A549 (cell line): ENCODE data around the gene P2RY1. TPM values are rescaled to one million over a fixed set of nuclear protein-coding genes. Genes with fewer than 3 reads are reported as not detected.

Source experiments
- ATAC-seq, 2 experiments: fragments of 200-7000 bp in 1 of 2; fragments of >200 bp in 1 of 2; cut with Nextera tagmentation in 1 of 2; cut with Tn5 transposase in 1 of 2; 3 replicates each; pipeline versions ENCODE4 v1.8.0 to v1.9.1; 2018 to 2020; ENCODE audit warnings: mild to moderate bottlenecking in 1 of 2, moderate library complexity in 1 of 2
- CTCF ChIA-PET: fragments of 300-600 bp; sonication (Branson Sonifier 250); formaldehyde crosslinking; extraction: SDS; loops from one replicate; lab custom pipeline; 2021; ENCODE audit warnings: antibody characterized with exemption, inconsistent platforms; lab: Yijun Ruan, JAX
- POLR2A ChIA-PET: fragments of 350-600 bp; formaldehyde crosslinking; extraction: SDS; loops from one replicate; lab custom pipeline; 2021; ENCODE audit warnings: antibody characterized with exemption, inconsistent platforms; lab: Yijun Ruan, JAX
- DNase-seq, 2 experiments: peaks; one replicate each; pipeline versions ENCODE4 v3.0.0 to v3.0.0-alpha.2; 2011 to 2016; ENCODE audit warnings: low read depth in 1 of 2, low spot score in 1 of 2
- FAIRE-seq: peaks from 2 replicates; lab custom pipeline; 2011; peaks lifted over from hg19 to GRCh38; lab: Jason Lieb, UNC
- H3K27ac ChIP-seq, 2 experiments: fragments of >200 bp; sonication (Bioruptor Twin); formaldehyde crosslinking; 3 replicates each; pipeline ENCODE4 v1.5.1; 2016 to 2017
- H3K4me1 ChIP-seq: fragments of >200 bp; sonication (Bioruptor Twin); formaldehyde crosslinking; 3 replicates; pipeline ENCODE4 v1.6.1; 2016
- H3K4me2 ChIP-seq: fragments of >200 bp; sonication (Bioruptor Twin); formaldehyde crosslinking; 3 replicates; pipeline ENCODE4 v1.6.1; 2016
- H3K4me3 ChIP-seq: fragments of >200 bp; sonication (Bioruptor Twin); formaldehyde crosslinking; 3 replicates; pipeline ENCODE4 v1.5.1; 2016
- H3K9me3 ChIP-seq: fragments of >200 bp; sonication (Bioruptor Twin); formaldehyde crosslinking; 3 replicates; pipeline ENCODE4 v1.6.1; 2016
- BHLHE40 ChIP-seq: IDR thresholded peaks from 2 replicates; pipeline ENCODE4 v1.6.1; 2012; ENCODE audit warnings: low read depth, low read length, inconsistent platforms
- CBX2 ChIP-seq: fragments of 200-600 bp; sonication (generic); IDR thresholded peaks from 2 replicates; pipeline ENCODE4 v1.6.1; 2016; ENCODE audit warnings: low read depth, mild to moderate bottlenecking, borderline replicate concordance
- CBX8 ChIP-seq: fragments of 200-600 bp; sonication (generic); IDR thresholded peaks from 2 replicates; pipeline ENCODE4 v1.6.1; 2016
- CEBPB ChIP-seq, 2 experiments: fragments of >200 bp in 1 of 2; sonication (Bioruptor Twin) in 1 of 2; formaldehyde crosslinking in 1 of 2; IDR thresholded peaks; 2 replicates each; pipeline ENCODE4 v1.6.1; 2012 to 2016
- EHF ChIP-seq: fragments of 250-450 bp; sonication (Bioruptor Pico); IDR thresholded peaks from 2 replicates; pipeline ENCODE4 v1.5.0; 2020; ENCODE audit warnings: mild to moderate bottlenecking
- ESRRA ChIP-seq: fragments of 150-350 bp; IDR thresholded peaks from 2 replicates; pipeline ENCODE4 v1.6.1; 2014; ENCODE audit warnings: mild to moderate bottlenecking, low read length, borderline replicate concordance
- FOSB ChIP-seq: fragments of 250-450 bp; sonication (Bioruptor Pico); IDR thresholded peaks from 2 replicates; pipeline ENCODE4 v1.5.0; 2020; ENCODE audit warnings: mild to moderate bottlenecking, moderate library complexity
- FOSL2 ChIP-seq, 2 experiments: fragments of 450-650 bp in 1 of 2; fragments of >200 bp in 1 of 2; sonication (Bioruptor Twin) in 1 of 2; formaldehyde crosslinking; IDR thresholded peaks; 2 replicates each; pipeline versions ENCODE4 v1.5.0 to v1.6.1; 2016 to 2020; ENCODE audit warnings: mild to moderate bottlenecking in 1 of 2, moderate library complexity in 1 of 2
- FOXS1 ChIP-seq: fragments of 250-450 bp; sonication (Bioruptor Pico); IDR thresholded peaks from 2 replicates; pipeline ENCODE4 v1.5.0; 2020; ENCODE audit warnings: mild to moderate bottlenecking, moderate library complexity
- GATA3 ChIP-seq: IDR thresholded peaks from 2 replicates; pipeline ENCODE4 v1.6.1; 2012; ENCODE audit warnings: borderline replicate concordance
- HDAC2 ChIP-seq: fragments of 200-600 bp; sonication (generic); IDR thresholded peaks from 2 replicates; pipeline ENCODE4 v1.6.1; 2016
- HOXA7 ChIP-seq: fragments of 250-450 bp; sonication (Bioruptor Pico); IDR thresholded peaks from 2 replicates; pipeline ENCODE4 v1.5.0; 2020; ENCODE audit warnings: mild to moderate bottlenecking, moderate library complexity
- HOXB5 ChIP-seq: fragments of 250-450 bp; sonication (Bioruptor Pico); IDR thresholded peaks from 2 replicates; pipeline ENCODE4 v1.5.0; 2020; ENCODE audit warnings: mild to moderate bottlenecking, moderate library complexity
- JUNB ChIP-seq: fragments of >200 bp; sonication (Bioruptor Twin); formaldehyde crosslinking; IDR thresholded peaks from 2 replicates; pipeline ENCODE4 v1.6.1; 2016
- KDM1A ChIP-seq: fragments of 200-600 bp; sonication (generic); IDR thresholded peaks from 2 replicates; pipeline ENCODE4 v1.6.1; 2016; ENCODE audit warnings: low read depth, mild to moderate bottlenecking
- KDM5A ChIP-seq: fragments of 200-600 bp; sonication (generic); IDR thresholded peaks from 2 replicates; pipeline ENCODE4 v1.6.1; 2016; ENCODE audit warnings: antibody characterized with exemption, mild to moderate bottlenecking
- MAFK ChIP-seq: fragments of 450-650 bp; IDR thresholded peaks from 2 replicates; pipeline ENCODE4 v1.6.1; 2014; ENCODE audit not compliant: partially characterized antibody
- MAZ ChIP-seq: fragments of 150-350 bp; IDR thresholded peaks from 2 replicates; pipeline ENCODE4 v1.6.1; 2014; ENCODE audit warnings: antibody characterized with exemption, low read depth, low read length, borderline replicate concordance
- NPAS2 ChIP-seq: fragments of 250-450 bp; sonication (Bioruptor Pico); IDR thresholded peaks from 2 replicates; pipeline ENCODE4 v1.8.0; 2022; ENCODE audit warnings: mild to moderate bottlenecking, moderate library complexity, borderline replicate concordance
- POLR2AphosphoS2 ChIP-seq: conservative IDR thresholded peaks from 2 replicates; pipeline ENCODE4 v1.6.1; 2012; ENCODE audit warnings: low read length, improper control_type of control experiment, inconsistent platforms
- RAD21 ChIP-seq, 2 experiments: fragments of >200 bp in 1 of 2; sonication (Bioruptor Twin) in 1 of 2; formaldehyde crosslinking in 1 of 2; IDR thresholded peaks in 1 of 2; conservative IDR thresholded peaks in 1 of 2; 2 replicates in 1 of 2; 3 replicates in 1 of 2; pipeline ENCODE4 v1.6.1; 2012 to 2018; ENCODE audit warnings: inconsistent platforms in 1 of 2
- RFX5 ChIP-seq: fragments of 450-650 bp; IDR thresholded peaks from 2 replicates; pipeline ENCODE4 v1.7.1; 2014; ENCODE audit warnings: antibody characterized with exemption, mild to moderate bottlenecking, moderate library complexity
- SMC3 ChIP-seq: fragments of >200 bp; sonication (Bioruptor Twin); formaldehyde crosslinking; IDR thresholded peaks from 3 replicates; pipeline ENCODE4 v1.6.1; 2018; ENCODE audit warnings: inconsistent platforms
- SREBF2 ChIP-seq: fragments of 450-650 bp; IDR thresholded peaks from 2 replicates; pipeline ENCODE4 v1.6.1; 2014; ENCODE audit warnings: mild to moderate bottlenecking, moderate library complexity
- TFCP2L1 ChIP-seq: fragments of 250-450 bp; sonication (Bioruptor Pico); IDR thresholded peaks from 2 replicates; pipeline ENCODE4 v1.5.0; 2021; ENCODE audit warnings: mild to moderate bottlenecking
- ZC3H11A ChIP-seq: fragments of 450-650 bp; IDR thresholded peaks from 2 replicates; pipeline ENCODE4 v1.6.1; 2014; ENCODE audit warnings: antibody characterized with exemption, mild to moderate bottlenecking
- ZNF302 ChIP-seq: fragments of 250-450 bp; sonication (Bioruptor Pico); IDR thresholded peaks from 2 replicates; pipeline ENCODE4 v1.9.0; 2021; ENCODE audit warnings: inconsistent platforms, mild to moderate bottlenecking, moderate library complexity
- WGBS: methylation state at CpG from one replicate; pipeline ENCODE4 v1.1.6; 2017; ENCODE audit errors: missing lambda C conversion rate; 5-methylcytosine and 5-hydroxymethylcytosine counted together
- polyA plus RNA-seq, 4 experiments: library from polyadenylated mRNA; depleted of rRNA in 3 of 4; stranded (reverse); fragments of >200 nt; fragmentation: RNase III in 1 of 4; extraction: RNeasy Plus Mini Kit Qiagen cat#74134 plus additional on column Dnase treatment in 1 of 4; gene quantifications; 2 replicates in 3 of 4; 3 replicates in 1 of 4; pipeline ENCODE4 v1.2.3, GENCODE V29; 2011 to 2017
- TF ChIP-seq, protein P1 (sequence below): IDR thresholded peaks from 2 replicates; pipeline ENCODE4 v1.6.1; 2012; ENCODE audit warnings: low read depth, borderline replicate concordance
- TF ChIP-seq, protein P2 (sequence below): fragments of 150-350 bp; IDR thresholded peaks from 2 replicates; pipeline ENCODE4 v1.6.1; 2014; ENCODE audit warnings: low read depth, mild to moderate bottlenecking, low read length
- TF ChIP-seq, protein P3 (sequence below): fragments of 250-450 bp; sonication (Bioruptor Pico); IDR thresholded peaks from 2 replicates; pipeline ENCODE4 v1.5.0; 2020; ENCODE audit warnings: low read depth, mild to moderate bottlenecking, moderate library complexity
- TF ChIP-seq, protein P4 (sequence below): fragments of 250-450 bp; sonication (Bioruptor Pico); IDR thresholded peaks from 2 replicates; pipeline ENCODE4 v1.5.0; 2021; ENCODE audit warnings: mild to moderate bottlenecking, moderate library complexity, borderline replicate concordance
- TF ChIP-seq, protein P5 (sequence below): fragments of >200 bp; sonication (Bioruptor Twin); formaldehyde crosslinking; IDR thresholded peaks from 2 replicates; pipeline ENCODE4 v1.6.1; 2016

The P2RY1 gene
- polyA plus RNA-seq, 2 of the 4 experiments (the other 2 are of a cell fraction), result 0.17 to 0.35 TPM

- 22% methylated on average over 1 of the region's 1 CpG for WGBS
- TF ChIP-seq FOSB (CRISPR knock-in tag) (no peak), EHF (CRISPR knock-in tag) (no peak), RAD21 (conservative IDR thresholded peaks at IDR 0.05 in 1 of 2, IDR thresholded peaks at IDR 0.05 in 1 of 2) (no peak), FOSL2 (IDR thresholded peaks at IDR 0.05) (no peak), FOSL2 (CRISPR knock-in tag; IDR thresholded peaks at IDR 0.05) (no peak), TFCP2L1 (no peak), POLR2AphosphoS2 (no peak), SREBF2 (no peak), HDAC2 (no peak), KDM1A (no peak), KDM5A (no peak), HOXA7 (CRISPR knock-in tag) (no peak), ZNF302 (CRISPR knock-in tag) (no peak)
- TF ChIP-seq, protein P1, sequence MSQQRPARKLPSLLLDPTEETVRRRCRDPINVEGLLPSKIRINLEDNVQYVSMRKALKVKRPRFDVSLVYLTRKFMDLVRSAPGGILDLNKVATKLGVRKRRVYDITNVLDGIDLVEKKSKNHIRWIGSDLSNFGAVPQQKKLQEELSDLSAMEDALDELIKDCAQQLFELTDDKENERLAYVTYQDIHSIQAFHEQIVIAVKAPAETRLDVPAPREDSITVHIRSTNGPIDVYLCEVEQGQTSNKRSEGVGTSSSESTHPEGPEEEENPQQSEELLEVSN, result no peak
- H3K4me3 ChIP-seq, result no peak overlapping the region
- no peak overlapping the region for H3K27ac ChIP-seq
- POLR2A ChIA-PET, result no interaction called here
- FAIRE-seq, result no peak
- DNase-seq, result no peak
- no peak for ATAC-seq
- CTCF ChIA-PET, result interaction anchor here (1.2 kb wide), 2 partner anchors 16 to 17 kb away, joined by 3 read pairs; partner anchors contain the start of gene P2RY1
- H3K9me3 ChIP-seq, result no peaks in the 10 kb centered on the region
- H3K4me2 ChIP-seq, result no peak overlapping the region
- no peaks in the 10 kb centered on the region for H3K4me1 ChIP-seq
These were observed 17.5 kb upstream of the P2RY1 start for GRCh38 chr3:152817400-152817799.

GRCh38 chr3:152818027-152818426, 16.9 kb upstream of the P2RY1 start:
- Histone ChIP-seq H3K27ac (no peak overlapping the region), H3K4me1 (no peaks in the 10 kb centered on the region)
- DNase-seq (no peak), ATAC-seq (no peak)
- no peak for TF ChIP-seq RFX5
- TF ChIP-seq CBX8, result no peak
- TF ChIP-seq NPAS2 (CRISPR knock-in tag), result no peak
- no peak for TF ChIP-seq HDAC2
- TF ChIP-seq ESRRA, result no peak
- TF ChIP-seq SREBF2, result no peak
- no peak for TF ChIP-seq KDM5A
- no peak for TF ChIP-seq CBX2
- TF ChIP-seq MAZ, result no peak
- no peak for TF ChIP-seq FOXS1 (CRISPR knock-in tag)
- TF ChIP-seq TFCP2L1, result no peak
- no peak for TF ChIP-seq JUNB
- no peak for TF ChIP-seq HOXB5 (CRISPR knock-in tag)
- TF ChIP-seq, all 56 proteins: peak for 0
- 3% methylated on average over 5 of the region's 5 CpGs for WGBS
- ChIA-PET CTCF (interaction anchor here (1.2 kb wide), 2 partner anchors 17 kb away, joined by 3 read pairs; partner anchors contain the start of gene P2RY1), POLR2A (no interaction called here)
- no peak overlapping the region for H3K4me3 ChIP-seq
- no peak overlapping the region for H3K4me2 ChIP-seq
- H3K9me3 ChIP-seq, result no peaks in the 10 kb centered on the region
- no peak for FAIRE-seq

DNA sequence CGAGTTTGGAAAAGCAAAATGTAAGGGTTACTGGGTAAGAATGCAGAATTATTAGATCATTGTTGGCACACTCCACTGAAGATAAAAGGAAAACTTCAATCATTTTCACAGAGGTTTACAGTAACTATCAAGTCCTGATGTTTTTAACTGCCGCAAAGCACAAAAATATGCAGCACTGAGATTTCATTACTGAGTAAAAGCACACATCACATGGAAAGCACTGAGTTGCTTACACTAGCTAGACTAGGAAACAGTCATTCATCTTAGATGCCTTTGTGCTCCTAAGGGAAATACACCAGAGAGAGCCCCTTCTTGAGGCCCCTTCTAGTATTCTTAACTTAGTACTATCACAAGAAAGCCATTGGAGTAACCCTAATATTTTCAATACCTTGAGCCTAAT, 11.8 kb upstream of the P2RY1 start:
- WGBS, result 38% methylated on average over 2 of the region's 2 CpGs
- Histone ChIP-seq H3K4me3 (no peak overlapping the region), H3K4me1 (no peaks in the 10 kb centered on the region), H3K4me2 (no peak overlapping the region), H3K9me3 (no peaks in the 10 kb centered on the region), H3K27ac (no peak overlapping the region)
- ATAC-seq (no peak), DNase-seq (no peak), FAIRE-seq (no peak)
- CTCF ChIA-PET, result no interaction called here
- POLR2A ChIA-PET, result no interaction called here
- TF ChIP-seq GATA3 (no peak), CBX2 (no peak), CEBPB (IDR thresholded peaks at IDR 0.05) (no peak), FOSL2 (IDR thresholded peaks at IDR 0.05) (no peak), FOSL2 (CRISPR knock-in tag; IDR thresholded peaks at IDR 0.05) (no peak), SREBF2 (no peak), MAZ (no peak), BHLHE40 (no peak), TFCP2L1 (no peak), SMC3 (no peak), MAFK (no peak), ZC3H11A (no peak)
- TF ChIP-seq, protein P2, sequence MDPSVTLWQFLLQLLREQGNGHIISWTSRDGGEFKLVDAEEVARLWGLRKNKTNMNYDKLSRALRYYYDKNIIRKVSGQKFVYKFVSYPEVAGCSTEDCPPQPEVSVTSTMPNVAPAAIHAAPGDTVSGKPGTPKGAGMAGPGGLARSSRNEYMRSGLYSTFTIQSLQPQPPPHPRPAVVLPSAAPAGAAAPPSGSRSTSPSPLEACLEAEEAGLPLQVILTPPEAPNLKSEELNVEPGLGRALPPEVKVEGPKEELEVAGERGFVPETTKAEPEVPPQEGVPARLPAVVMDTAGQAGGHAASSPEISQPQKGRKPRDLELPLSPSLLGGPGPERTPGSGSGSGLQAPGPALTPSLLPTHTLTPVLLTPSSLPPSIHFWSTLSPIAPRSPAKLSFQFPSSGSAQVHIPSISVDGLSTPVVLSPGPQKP, result no peak
- TF ChIP-seq, protein P3, sequence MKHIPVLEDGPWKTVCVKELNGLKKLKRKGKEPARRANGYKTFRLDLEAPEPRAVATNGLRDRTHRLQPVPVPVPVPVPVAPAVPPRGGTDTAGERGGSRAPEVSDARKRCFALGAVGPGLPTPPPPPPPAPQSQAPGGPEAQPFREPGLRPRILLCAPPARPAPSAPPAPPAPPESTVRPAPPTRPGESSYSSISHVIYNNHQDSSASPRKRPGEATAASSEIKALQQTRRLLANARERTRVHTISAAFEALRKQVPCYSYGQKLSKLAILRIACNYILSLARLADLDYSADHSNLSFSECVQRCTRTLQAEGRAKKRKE, result no peak
- TF ChIP-seq, protein P4, sequence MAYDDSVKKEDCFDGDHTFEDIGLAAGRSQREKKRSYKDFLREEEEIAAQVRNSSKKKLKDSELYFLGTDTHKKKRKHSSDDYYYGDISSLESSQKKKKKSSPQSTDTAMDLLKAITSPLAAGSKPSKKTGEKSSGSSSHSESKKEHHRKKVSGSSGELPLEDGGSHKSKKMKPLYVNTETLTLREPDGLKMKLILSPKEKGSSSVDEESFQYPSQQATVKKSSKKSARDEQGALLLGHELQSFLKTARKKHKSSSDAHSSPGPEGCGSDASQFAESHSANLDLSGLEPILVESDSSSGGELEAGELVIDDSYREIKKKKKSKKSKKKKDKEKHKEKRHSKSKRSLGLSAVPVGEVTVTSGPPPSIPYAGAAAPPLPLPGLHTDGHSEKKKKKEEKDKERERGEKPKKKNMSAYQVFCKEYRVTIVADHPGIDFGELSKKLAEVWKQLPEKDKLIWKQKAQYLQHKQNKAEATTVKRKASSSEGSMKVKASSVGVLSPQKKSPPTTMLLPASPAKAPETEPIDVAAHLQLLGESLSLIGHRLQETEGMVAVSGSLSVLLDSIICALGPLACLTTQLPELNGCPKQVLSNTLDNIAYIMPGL, result no peak
- TF ChIP-seq, protein P5, sequence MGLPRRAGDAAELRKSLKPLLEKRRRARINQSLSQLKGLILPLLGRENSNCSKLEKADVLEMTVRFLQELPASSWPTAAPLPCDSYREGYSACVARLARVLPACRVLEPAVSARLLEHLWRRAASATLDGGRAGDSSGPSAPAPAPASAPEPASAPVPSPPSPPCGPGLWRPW, result no peak
